Transverse colon (tissue), 4 donors: ENCODE results near the gene DVL1. TPM values are rescaled to one million over a fixed set of nuclear protein-coding genes. Genes with fewer than 3 reads are reported as not detected.

Experiments used
- DNase-seq: peaks from one replicate; pipeline ENCODE4 v3.0.0-alpha.2; 2019
- H3K27ac ChIP-seq, 4 donors: fragments of 200-600 bp; sonication (generic); 2 replicates each; pipeline ENCODE4 v1.5.1; 2016 to 2018; ENCODE audit warnings: inconsistent platforms in 4 of 4
- H3K27me3 ChIP-seq: fragments of 200-600 bp; sonication (generic); 2 replicates; pipeline ENCODE4 v1.5.1; 2017; ENCODE audit warnings: inconsistent platforms
- H3K36me3 ChIP-seq, 4 donors: fragments of 200-600 bp; sonication (generic); 2 replicates each; pipeline ENCODE4 v1.5.1; 2017 to 2019; ENCODE audit warnings: inconsistent platforms in 4 of 4
- H3K4me1 ChIP-seq, 4 donors: fragments of 200-600 bp; sonication (generic); 2 replicates each; pipeline ENCODE4 v1.5.1; 2017 to 2020; ENCODE audit warnings: inconsistent platforms in 4 of 4
- H3K4me3 ChIP-seq, 4 donors: fragments of 200-600 bp; sonication (generic); 1 replicate in 1 of 4; 2 replicates in 3 of 4; pipeline versions ENCODE4 v1.5.1 to v1.6.1; 2017 to 2019; ENCODE audit warnings: inconsistent platforms in 4 of 4
- H3K9me3 ChIP-seq, 2 donors: fragments of 200-600 bp; sonication (generic); 2 replicates each; pipeline ENCODE4 v1.5.1; 2017 to 2019; ENCODE audit warnings: inconsistent platforms in 2 of 2
- CTCF ChIP-seq, 5 experiments: fragments of 200-600 bp in 3 of 5; fragments of 450-650 bp in 2 of 5; sonication (generic) in 3 of 5; IDR thresholded peaks; 1 replicate in 2 of 5; 2 replicates in 3 of 5; pipeline ENCODE4 v1.5.1; 2016 to 2017; ENCODE audit warnings: antibody characterized with exemption in 5 of 5, inconsistent platforms in 3 of 5, mild to moderate bottlenecking in 2 of 5, moderate library complexity in 1 of 5
- EP300 ChIP-seq: sonication (generic); formaldehyde crosslinking; IDR thresholded peaks from one replicate; pipeline ENCODE4 v1.6.1; 2017; ENCODE audit warnings: antibody characterized with exemption, low read depth
- POLR2A ChIP-seq: fragments of 450-650 bp; IDR thresholded peaks from one replicate; pipeline ENCODE4 v1.6.1; 2016; ENCODE audit warnings: antibody characterized with exemption, mild to moderate bottlenecking, moderate library complexity
- POLR2AphosphoS5 ChIP-seq, 3 donors: sonication (generic); formaldehyde crosslinking; IDR thresholded peaks; one replicate each; pipeline ENCODE4 v1.6.1; 2016; ENCODE audit warnings: antibody characterized with exemption in 3 of 3
- WGBS, 2 donors: methylation state at CpG; one replicate each; pipeline ENCODE4 v1.1.5; 2018; ENCODE audit warnings: low coverage in 1 of 2; 5-methylcytosine and 5-hydroxymethylcytosine counted together
- in situ Hi-C, 4 donors: fragments of 200-750 bp; cut with MboI; loops; one replicate each; pipeline versions ENCODE4 v1.15.0 to v1.15.1; 2017; ENCODE audit warnings: low sequenced_read_pairs in 3 of 4, low pct_ligation_motif_present in 1 of 4, low pct_unique_long_range_greater_than_20kb in 1 of 4
- intact Hi-C: fragments of 100-400 bp; cut with DNase I; formaldehyde crosslinking; loops from one replicate; pipeline ENCODE4 v1.15.1; 2023; ENCODE audit warnings: low total_unique reads
- total RNA-seq, 4 donors: library from RNA; depleted of rRNA; stranded (reverse); fragments of >200 nt; gene quantifications; one replicate each; pipeline ENCODE4 v1.1.0, GENCODE V29; 2016

The DVL1 gene
- total RNA-seq = 100 to 1,000 TPM; 103 to 182 (median 115) TPM

DNA sequence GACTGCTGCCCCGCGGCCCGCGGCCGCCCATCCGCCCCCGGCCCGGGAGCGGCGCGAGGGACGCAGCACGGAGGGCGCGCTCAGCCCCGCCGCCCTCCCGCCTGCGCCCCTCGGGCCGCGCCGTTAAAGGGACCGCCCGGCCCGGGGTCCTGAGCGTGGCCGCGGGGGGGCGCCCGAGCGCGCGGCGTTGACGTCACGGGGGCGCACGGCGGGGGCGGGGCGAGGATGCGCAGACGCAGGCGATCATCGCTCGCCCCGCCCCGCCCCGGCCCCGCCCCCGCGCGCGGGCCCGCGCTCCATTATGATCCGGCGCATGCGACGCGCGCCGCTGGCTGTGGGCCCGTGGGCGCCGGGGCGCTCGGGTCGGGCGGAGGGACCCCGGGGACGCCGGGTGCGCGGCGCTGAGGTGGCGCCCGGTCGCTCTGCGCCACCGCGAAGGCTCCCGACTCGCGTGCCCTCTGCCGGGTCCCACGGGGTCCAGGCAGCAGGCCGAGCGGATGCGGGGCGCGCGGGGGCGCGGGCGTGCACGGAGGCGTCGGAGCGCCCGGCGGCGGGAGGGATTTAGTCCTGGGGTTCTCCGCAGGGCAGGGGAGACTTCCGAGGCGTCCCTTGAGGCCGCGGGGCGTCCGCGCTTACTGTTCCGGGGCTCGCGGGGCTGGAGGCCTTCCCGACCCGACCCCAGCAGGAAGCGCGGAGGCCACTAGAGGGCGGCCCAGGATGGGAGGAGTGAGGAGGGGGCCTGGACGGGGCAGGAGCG is at the start of gene DVL1:
TSS of gene DVL1 (minus strand) at position 163 of the 757 bp plus-strand sequence. CDS start 353 bp downstream, outside the sequence.
- WGBS, 2 donors = 2% methylated on average over 10 of the region's 122 CpGs; no CpG with 5 or more reads in 1 of the 2 donors
- peak within 1 kb of the TSS; percentile 85 to 89 (median 88) for H3K4me3 ChIP-seq
- H3K4me1 ChIP-seq = peaks cover 38 to 59% (median 48%) of the 10 kb centered on the region in 4 donors
- H3K27me3 ChIP-seq = peaks cover 17% of the 10 kb centered on the region
- peak; percentile 70 for DNase-seq
- in situ Hi-C loops (no loop called here), intact Hi-C loops (no loop called here)
- TF ChIP-seq CTCF (IDR thresholded peaks at IDR 0.05) (peak; percentile 36 to 69 (median 47)), POLR2A (no peak), EP300 (no peak), POLR2AphosphoS5 (IDR thresholded peaks at IDR 0.05) (peak in 1 of 3 donors; percentile 14)
- H3K27ac ChIP-seq = peak within 1 kb of the TSS; percentile 88 to 96 (median 92)
- H3K36me3 ChIP-seq = no peaks in the 10 kb centered on the region
- no peaks in the 10 kb centered on the region for H3K9me3 ChIP-seq

GRCh38 chr1:1398677-1399186 is 49.5 kb upstream of the DVL1 start:
- in situ Hi-C loops = no loop called here
- no peak for TF ChIP-seq POLR2AphosphoS5 (IDR thresholded peaks at IDR 0.05)
- no peak for TF ChIP-seq POLR2A
- no peak for TF ChIP-seq CTCF (IDR thresholded peaks at IDR 0.05)
- TF ChIP-seq EP300 = no peak
- intact Hi-C loops = no loop called here
- Histone ChIP-seq H3K36me3 (peaks cover 0 to 28% (median 12%) of the 10 kb centered on the region in 4 donors), H3K27me3 (no peaks in the 10 kb centered on the region), H3K9me3 (no peaks in the 10 kb centered on the region), H3K4me1 (peaks cover 15 to 32% (median 22%) of the 10 kb centered on the region in 4 donors), H3K27ac (peak overlapping the region; percentile 86 to 94 (median 89)), H3K4me3 (peak overlapping the region; percentile 79 to 98 (median 93))
- 0 to 1% methylated on average over 15 to 26 of the region's 54 CpGs for WGBS, 2 donors
- no peak for DNase-seq

DNA sequence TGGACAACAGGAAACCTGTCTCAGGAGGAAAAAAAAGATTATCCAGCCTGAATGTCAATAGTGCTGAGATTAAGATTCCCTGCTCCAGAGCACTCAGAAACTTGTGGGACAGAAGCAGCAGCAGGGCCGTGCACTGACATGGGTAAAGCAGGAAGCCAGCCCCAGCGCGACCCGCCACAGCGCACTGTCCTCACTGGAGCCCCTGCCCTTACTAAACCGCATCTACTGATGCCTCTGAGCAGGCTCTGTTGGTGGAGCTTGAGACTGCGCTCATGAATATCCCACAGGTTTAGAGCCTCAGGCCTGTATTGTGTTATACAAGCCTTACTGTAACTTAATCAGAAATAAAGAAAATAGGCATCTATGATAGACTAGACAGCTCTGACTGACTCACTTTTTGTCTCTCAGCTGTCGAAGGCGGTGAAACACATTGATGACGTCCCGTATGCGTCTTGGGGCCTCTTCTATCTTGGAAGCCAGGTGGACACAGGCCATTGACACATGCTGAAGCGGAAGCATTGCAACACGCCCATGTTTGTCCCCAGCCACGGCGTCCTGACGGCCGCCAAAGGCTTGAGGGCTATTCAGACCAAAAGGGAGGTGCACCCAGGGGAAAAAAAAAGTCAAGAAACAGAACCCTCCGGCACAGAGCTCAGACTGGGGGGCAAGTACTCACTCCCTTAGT is 48.8 kb upstream of the DVL1 start:
- H3K4me1 ChIP-seq = peaks cover 15 to 32% (median 22%) of the 10 kb centered on the region in 4 donors
- in situ Hi-C loops = no loop called here

More for the DNA sequence above, 48.8 kb upstream of the DVL1 start:
- no peaks in the 10 kb centered on the region for H3K9me3 ChIP-seq
- intact Hi-C loops = no loop called here
- peak overlapping the region; percentile 79 to 98 (median 93) for H3K4me3 ChIP-seq
- peak overlapping the region; percentile 86 to 94 (median 89) for H3K27ac ChIP-seq
- 0 to 46% methylated on average over 1 to 18 of the region's 19 CpGs for WGBS, 2 donors
- TF ChIP-seq EP300 (no peak), POLR2A (no peak), CTCF (IDR thresholded peaks at IDR 0.05) (no peak), POLR2AphosphoS5 (IDR thresholded peaks at IDR 0.05) (no peak)
- no peak for DNase-seq
- peaks cover 0 to 30% (median 14%) of the 10 kb centered on the region in 4 donors for H3K36me3 ChIP-seq
- no peaks in the 10 kb centered on the region for H3K27me3 ChIP-seq
